H1 (cell line): Measurements from ENCODE around the gene SPPL3. TPM values are rescaled to one million over a fixed set of nuclear protein-coding genes. Genes with fewer than 3 reads are reported as not detected.

ENCODE experiments used
- ASH2L ChIP-seq: fragments of 200-600, 300-600 bp; sonication (generic); IDR thresholded peaks from one replicate; pipeline ENCODE4 v1.7.1; 2017; ENCODE audit warnings: low read length
- BRCA1 ChIP-seq: IDR thresholded peaks from 2 replicates; pipeline ENCODE4 v1.6.1; 2012; ENCODE audit warnings: low read depth, low read length, improper control_type of control experiment
- CBX5 ChIP-seq: fragments of 300-800, 300-1000 bp; sonication (generic); IDR thresholded peaks from 2 replicates; pipeline ENCODE4 v1.7.1; 2016; ENCODE audit warnings: antibody characterized with exemption, low read length, low read depth
- CREB1 ChIP-seq: IDR thresholded peaks from 2 replicates; pipeline ENCODE4 v1.6.1; 2012; ENCODE audit warnings: inconsistent platforms
- CTBP2 ChIP-seq: IDR thresholded peaks from 2 replicates; pipeline ENCODE4 v1.7.0; 2011; ENCODE audit warnings: borderline replicate concordance, mild to moderate bottlenecking, moderate library complexity, mixed read lengths, low read length; ENCODE audit not compliant: insufficient read depth, insufficient read length
- TBP ChIP-seq: IDR thresholded peaks from 2 replicates; pipeline ENCODE4 v1.6.1; 2011; ENCODE audit warnings: low read depth, low read length, improper control_type of control experiment
- YY1 ChIP-seq: IDR thresholded peaks from 2 replicates; pipeline ENCODE4 v1.6.1; 2011; ENCODE audit warnings: low read depth, mild to moderate bottlenecking, low read length
- polyA plus RNA-seq, 7 experiments: library from polyadenylated mRNA; depleted of rRNA in 3 of 7; stranded (reverse) in 5 of 7; unstranded in 2 of 7; fragments of >200 nt in 5 of 7; fragments of 200-250 nt in 2 of 7; gene quantifications; 1 replicate in 5 of 7; 2 replicates in 1 of 7; 4 replicates in 1 of 7; pipeline versions ENCODE4 v1.2.1 to v1.2.3, GENCODE V29; 2011 to 2013; ENCODE audit warnings: missing spikeins in 2 of 7, mixed read lengths in 2 of 7
- total RNA-seq: library from RNA; stranded (reverse); fragmentation: NEBNext Ultra II Directional; extraction: Animal tissue kit (Norgen Biotek cat#: 25700); gene quantifications from 2 replicates; pipeline ENCODE4 v1.2.1, GENCODE V29; 2021
- TF ChIP-seq, protein P1 (sequence below), 3 experiments: IDR thresholded peaks; 1 replicate in 2 of 3; 2 replicates in 1 of 3; pipeline versions ENCODE4 v1.5.1 to v1.6.1; 2011; ENCODE audit warnings: low read length in 3 of 3, mild to moderate bottlenecking in 3 of 3, inconsistent platforms in 2 of 3, low read depth in 1 of 3, moderate library complexity in 1 of 3; ENCODE audit not compliant: insufficient read depth in 1 of 3; ENCODE audit errors: control extremely low read depth in 1 of 3

The SPPL3 gene
- total and polyA plus RNA-seq, 2 of the 8 experiments (the other 6 are each of a cell fraction or from before 2014, with no cell fraction given), result 27.3 to 48.4 TPM

DNA sequence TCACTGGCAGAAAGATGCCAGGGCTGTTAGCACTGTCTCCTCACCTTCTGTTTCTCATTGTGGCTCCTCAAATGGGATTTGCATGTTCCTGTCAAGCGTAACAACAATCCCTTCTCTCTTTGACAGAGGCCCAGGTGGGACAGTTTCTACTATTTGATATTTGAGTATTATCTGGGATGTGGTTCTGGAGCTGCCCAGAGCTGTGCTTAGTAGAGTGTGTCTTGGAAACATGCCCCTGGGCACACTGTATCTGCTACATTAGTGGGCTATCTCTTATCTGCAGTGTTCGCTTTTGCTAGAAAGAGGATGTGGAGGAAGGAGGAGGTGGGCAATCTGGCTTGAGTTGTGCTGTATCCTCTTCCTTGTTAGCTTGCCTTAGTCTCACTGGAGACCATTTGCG is 182.3 kb downstream of the SPPL3 start (continued):
- TF ChIP-seq, protein P1, sequence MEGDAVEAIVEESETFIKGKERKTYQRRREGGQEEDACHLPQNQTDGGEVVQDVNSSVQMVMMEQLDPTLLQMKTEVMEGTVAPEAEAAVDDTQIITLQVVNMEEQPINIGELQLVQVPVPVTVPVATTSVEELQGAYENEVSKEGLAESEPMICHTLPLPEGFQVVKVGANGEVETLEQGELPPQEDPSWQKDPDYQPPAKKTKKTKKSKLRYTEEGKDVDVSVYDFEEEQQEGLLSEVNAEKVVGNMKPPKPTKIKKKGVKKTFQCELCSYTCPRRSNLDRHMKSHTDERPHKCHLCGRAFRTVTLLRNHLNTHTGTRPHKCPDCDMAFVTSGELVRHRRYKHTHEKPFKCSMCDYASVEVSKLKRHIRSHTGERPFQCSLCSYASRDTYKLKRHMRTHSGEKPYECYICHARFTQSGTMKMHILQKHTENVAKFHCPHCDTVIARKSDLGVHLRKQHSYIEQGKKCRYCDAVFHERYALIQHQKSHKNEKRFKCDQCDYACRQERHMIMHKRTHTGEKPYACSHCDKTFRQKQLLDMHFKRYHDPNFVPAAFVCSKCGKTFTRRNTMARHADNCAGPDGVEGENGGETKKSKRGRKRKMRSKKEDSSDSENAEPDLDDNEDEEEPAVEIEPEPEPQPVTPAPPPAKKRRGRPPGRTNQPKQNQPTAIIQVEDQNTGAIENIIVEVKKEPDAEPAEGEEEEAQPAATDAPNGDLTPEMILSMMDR (IDR thresholded peaks at IDR 0.05; ENCODE audit: control extremely low read depth in 1 of 3, insufficient read depth in 1 of 3, low read depth in 1 of 3, low read length in 3 of 3), result no peak
- no peak for TF ChIP-seq ASH2L
- TF ChIP-seq CTBP2, result no peak
- no peak for TF ChIP-seq CBX5
- TF ChIP-seq CREB1, result no peak
- TF ChIP-seq TBP, result no peak
- no peak for TF ChIP-seq BRCA1
- TF ChIP-seq YY1, result no peak
